Measurements from ENCODE around the gene TPCN1.

The TPCN1 gene

DNA sequence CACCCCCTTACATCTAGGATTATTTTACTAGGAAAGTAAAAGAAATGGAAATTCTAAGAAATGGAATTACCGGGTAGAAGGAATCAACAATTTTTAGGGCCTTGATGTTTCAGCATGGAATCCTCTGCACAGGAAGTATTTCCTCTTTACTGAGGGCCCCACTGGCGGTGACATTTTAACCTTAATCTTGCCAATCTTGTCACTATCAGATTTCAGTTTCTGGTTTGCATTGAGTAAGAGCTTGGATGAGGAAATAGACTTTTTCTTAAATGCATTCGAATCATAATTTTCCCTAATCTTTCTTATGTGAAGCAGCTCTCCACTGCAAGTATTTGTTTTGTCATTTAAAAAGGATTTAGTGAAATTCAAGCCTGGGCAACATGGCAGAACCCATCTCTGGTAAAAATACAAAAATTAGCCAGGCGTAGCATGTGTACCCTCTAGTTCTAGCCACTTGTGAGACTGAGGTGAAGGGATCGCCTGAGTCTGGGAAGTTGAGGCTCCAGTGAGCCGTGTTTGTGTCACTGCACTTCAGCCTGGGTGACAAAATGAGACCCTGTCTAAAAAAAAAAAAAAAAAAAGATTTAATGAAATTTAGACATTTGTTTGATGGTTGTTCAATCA is 40.7 kb downstream of the TPCN1 start:
- Histone ChIP-seq H3K36me3 (ENCODE audit: control insufficient read depth, insufficient read depth, low read length) (peaks cover 2% of the 10 kb centered on the region), H3K4me3 (ENCODE audit: low read depth, low read length) (no peak overlapping the region), H3K9me3 (ENCODE audit: control insufficient read depth, insufficient read depth, low read length) (no peaks in the 10 kb centered on the region), H3K27me3 (ENCODE audit: control insufficient read depth, insufficient read depth, low read length) (no peaks in the 10 kb centered on the region), H3K4me1 (ENCODE audit: control insufficient read depth, insufficient read depth, low read length) (peaks cover 3% of the 10 kb centered on the region), H3K9ac (ENCODE audit: low read depth, low read length) (no peak overlapping the region)

DNA sequence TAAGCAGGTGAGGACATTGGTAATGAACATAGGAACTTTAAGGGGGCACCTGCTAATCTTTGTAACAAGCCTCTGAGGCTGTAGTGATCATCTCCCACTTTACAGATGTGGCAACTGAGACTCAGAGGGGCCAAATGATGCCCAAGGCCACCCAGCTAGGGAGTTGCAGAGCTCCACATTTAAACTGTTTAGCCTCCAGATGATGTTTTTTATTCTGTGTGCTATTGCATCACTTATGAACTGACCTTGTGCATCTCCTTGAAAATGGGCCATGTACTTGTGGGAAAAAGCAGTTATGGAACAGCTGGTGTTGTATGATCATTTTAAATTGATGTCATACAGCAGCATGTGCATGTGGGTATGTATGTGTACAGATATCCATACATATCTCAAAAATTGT is 41.4 kb downstream of the TPCN1 start:
- Histone ChIP-seq H3K27me3 (ENCODE audit: control insufficient read depth, insufficient read depth, low read length) (no peaks in the 10 kb centered on the region), H3K36me3 (ENCODE audit: control insufficient read depth, insufficient read depth, low read length) (peaks cover 2% of the 10 kb centered on the region), H3K9ac (ENCODE audit: low read depth, low read length) (no peak overlapping the region), H3K9me3 (ENCODE audit: control insufficient read depth, insufficient read depth, low read length) (no peaks in the 10 kb centered on the region), H3K4me3 (ENCODE audit: low read depth, low read length) (no peak overlapping the region), H3K4me1 (ENCODE audit: control insufficient read depth, insufficient read depth, low read length) (peaks cover 3% of the 10 kb centered on the region)

DNA sequence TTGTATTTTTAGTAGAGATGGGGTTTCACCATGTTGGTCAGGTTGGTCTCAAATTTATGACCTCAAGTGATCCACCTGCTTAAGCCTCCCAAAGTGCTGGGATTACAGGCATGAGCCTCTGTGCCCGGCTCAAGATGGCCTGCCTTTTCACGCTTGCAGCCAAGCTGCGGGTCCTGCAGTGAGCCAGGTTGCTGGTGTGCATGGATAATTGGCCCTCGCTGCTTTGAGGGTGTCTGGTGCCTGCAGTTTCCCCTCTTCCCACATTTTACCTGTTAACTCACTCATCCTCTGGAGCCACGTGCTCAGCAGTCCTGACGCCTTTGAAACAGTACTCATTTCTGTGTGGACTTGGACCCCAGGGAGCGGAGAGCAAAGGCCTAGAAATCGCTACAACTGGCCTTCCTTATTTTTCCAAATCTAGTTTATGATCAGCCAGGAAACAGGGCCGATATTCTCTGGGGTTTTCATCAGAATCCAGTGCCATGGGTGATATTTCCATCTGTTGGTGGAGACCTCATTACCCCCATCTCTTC is 42.2 kb downstream of the TPCN1 start:
- no peaks in the 10 kb centered on the region for H3K9me3 ChIP-seq (ENCODE audit: control insufficient read depth, insufficient read depth, low read length)
- no peak overlapping the region for H3K9ac ChIP-seq (ENCODE audit: low read depth, low read length)
- H3K27me3 ChIP-seq (ENCODE audit: control insufficient read depth, insufficient read depth, low read length): no peaks in the 10 kb centered on the region
- H3K4me1 ChIP-seq (ENCODE audit: control insufficient read depth, insufficient read depth, low read length): peaks cover 3% of the 10 kb centered on the region
- H3K4me3 ChIP-seq (ENCODE audit: low read depth, low read length): no peak overlapping the region
- peaks cover 6% of the 10 kb centered on the region for H3K36me3 ChIP-seq (ENCODE audit: control insufficient read depth, insufficient read depth, low read length)

DNA sequence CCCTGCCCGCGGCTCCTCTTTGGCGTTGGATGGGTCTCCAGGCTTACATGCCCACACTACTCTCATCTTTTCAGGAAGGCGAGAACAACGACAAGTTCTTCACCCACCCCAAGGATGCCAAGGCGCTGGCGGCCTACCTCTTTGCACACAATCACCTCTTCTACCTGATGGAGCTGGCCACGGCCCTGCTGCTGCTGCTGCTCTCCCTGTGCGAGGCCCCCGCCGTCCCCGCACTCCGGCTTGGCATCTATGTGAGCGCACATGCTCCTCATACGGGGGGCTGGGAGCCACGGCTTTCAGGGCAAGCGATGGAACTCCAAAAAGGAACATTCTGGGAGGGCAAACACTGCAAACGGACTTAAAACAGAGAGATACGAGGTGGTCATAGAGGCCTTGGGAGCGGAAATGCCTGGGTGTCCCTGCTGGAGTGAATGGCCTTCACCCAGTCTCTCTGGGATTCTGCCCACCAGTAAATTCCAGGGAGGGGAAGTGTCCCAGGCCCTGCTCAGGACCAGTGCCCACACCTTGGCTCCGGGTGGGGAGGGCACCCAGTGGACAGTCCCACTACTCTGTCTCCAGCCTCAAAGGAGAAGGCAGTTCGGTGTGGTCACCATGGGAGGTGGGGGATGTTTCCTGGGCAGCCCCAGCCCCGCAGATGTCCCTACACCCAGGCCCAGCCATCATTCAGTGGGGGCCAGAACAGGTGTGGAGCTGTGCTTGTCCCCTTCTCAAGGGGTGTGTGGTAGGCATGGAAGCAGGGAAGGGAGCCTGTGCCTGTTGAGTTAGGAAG is 45.0 kb downstream of the TPCN1 start:
- H3K36me3 ChIP-seq (ENCODE audit: control insufficient read depth, insufficient read depth, low read length): peaks cover 6% of the 10 kb centered on the region

DNA sequence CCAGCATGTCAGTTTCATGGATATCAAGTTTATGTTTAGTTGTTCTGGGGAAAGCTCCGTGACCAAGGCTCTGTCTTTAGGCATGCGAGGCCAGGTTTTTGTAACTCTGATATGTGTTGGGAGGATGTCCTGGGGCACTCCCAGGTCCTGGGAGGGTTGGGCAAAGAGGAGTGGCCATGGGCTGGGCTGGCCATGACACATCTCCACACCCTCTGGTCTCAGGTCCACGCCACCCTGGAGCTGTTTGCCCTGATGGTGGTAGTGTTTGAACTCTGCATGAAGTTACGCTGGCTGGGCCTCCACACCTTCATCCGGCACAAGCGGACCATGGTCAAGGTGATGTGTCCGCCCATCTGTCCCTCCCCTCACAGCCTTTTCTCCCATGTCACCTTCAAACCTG is 46.4 kb downstream of the TPCN1 start:
- no peak overlapping the region for H3K4me3 ChIP-seq (ENCODE audit: low read depth, low read length)
- H3K36me3 ChIP-seq (ENCODE audit: control insufficient read depth, insufficient read depth, low read length): peaks cover 6% of the 10 kb centered on the region
- no peaks in the 10 kb centered on the region for H3K27me3 ChIP-seq (ENCODE audit: control insufficient read depth, insufficient read depth, low read length)
- H3K9ac ChIP-seq (ENCODE audit: low read depth, low read length): no peak overlapping the region
- H3K4me1 ChIP-seq (ENCODE audit: control insufficient read depth, insufficient read depth, low read length): no peaks in the 10 kb centered on the region
- no peaks in the 10 kb centered on the region for H3K9me3 ChIP-seq (ENCODE audit: control insufficient read depth, insufficient read depth, low read length)

More for the DNA sequence above, 45.0 kb downstream of the TPCN1 start:
- Histone ChIP-seq H3K4me3 (ENCODE audit: low read depth, low read length) (no peak overlapping the region), H3K9me3 (ENCODE audit: control insufficient read depth, insufficient read depth, low read length) (no peaks in the 10 kb centered on the region), H3K9ac (ENCODE audit: low read depth, low read length) (no peak overlapping the region), H3K27me3 (ENCODE audit: control insufficient read depth, insufficient read depth, low read length) (no peaks in the 10 kb centered on the region), H3K4me1 (ENCODE audit: control insufficient read depth, insufficient read depth, low read length) (no peaks in the 10 kb centered on the region)

DNA sequence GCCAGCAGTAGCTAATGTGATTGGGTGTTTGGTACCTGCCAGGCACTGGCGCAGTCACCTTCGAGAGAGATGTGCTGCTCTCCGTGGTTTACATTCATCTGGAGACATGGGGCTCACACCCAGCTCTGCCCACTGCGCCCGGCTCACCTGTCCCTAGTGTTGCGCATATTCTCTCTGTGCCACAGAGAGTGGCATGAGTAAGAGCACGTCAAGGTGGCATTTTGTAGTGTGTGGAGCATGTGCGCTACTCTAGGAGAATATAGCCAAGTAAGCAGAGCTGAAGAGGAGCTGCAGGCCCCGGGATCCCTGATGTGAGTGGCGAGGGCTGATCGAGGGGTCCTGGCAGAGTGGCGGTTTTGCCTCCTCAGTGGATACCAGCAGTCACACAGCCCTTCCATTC is 46.9 kb downstream of the TPCN1 start:
- Histone ChIP-seq H3K4me3 (ENCODE audit: low read depth, low read length) (no peak overlapping the region), H3K36me3 (ENCODE audit: control insufficient read depth, insufficient read depth, low read length) (peaks cover 8% of the 10 kb centered on the region), H3K27me3 (ENCODE audit: control insufficient read depth, insufficient read depth, low read length) (no peaks in the 10 kb centered on the region), H3K4me1 (ENCODE audit: control insufficient read depth, insufficient read depth, low read length) (no peaks in the 10 kb centered on the region), H3K9ac (ENCODE audit: low read depth, low read length) (no peak overlapping the region), H3K9me3 (ENCODE audit: control insufficient read depth, insufficient read depth, low read length) (no peaks in the 10 kb centered on the region)

DNA sequence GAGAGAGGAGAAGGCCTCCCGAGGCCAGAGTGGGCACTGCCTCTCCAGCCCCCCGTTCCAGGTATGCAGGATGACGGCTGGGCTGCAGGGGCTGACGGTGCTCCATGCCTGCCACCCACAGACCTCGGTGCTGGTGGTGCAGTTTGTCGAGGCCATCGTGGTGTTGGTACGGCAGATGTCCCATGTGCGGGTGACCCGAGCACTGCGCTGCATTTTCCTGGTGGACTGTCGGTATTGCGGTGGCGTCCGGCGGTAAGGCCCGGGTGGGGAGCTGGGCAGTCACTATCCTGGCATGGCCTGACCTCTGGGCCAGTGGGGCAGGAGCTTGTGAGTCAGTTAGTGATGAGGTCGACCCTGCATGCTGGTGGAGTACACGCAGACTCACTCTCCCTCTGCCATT is 47.4 kb downstream of the TPCN1 start:
- no peak overlapping the region for H3K4me3 ChIP-seq (ENCODE audit: low read depth, low read length)
- no peak overlapping the region for H3K9ac ChIP-seq (ENCODE audit: low read depth, low read length)
- H3K4me1 ChIP-seq (ENCODE audit: control insufficient read depth, insufficient read depth, low read length): no peaks in the 10 kb centered on the region
- H3K36me3 ChIP-seq (ENCODE audit: control insufficient read depth, insufficient read depth, low read length): peaks cover 6% of the 10 kb centered on the region
- H3K27me3 ChIP-seq (ENCODE audit: control insufficient read depth, insufficient read depth, low read length): no peaks in the 10 kb centered on the region
- no peaks in the 10 kb centered on the region for H3K9me3 ChIP-seq (ENCODE audit: control insufficient read depth, insufficient read depth, low read length)

DNA sequence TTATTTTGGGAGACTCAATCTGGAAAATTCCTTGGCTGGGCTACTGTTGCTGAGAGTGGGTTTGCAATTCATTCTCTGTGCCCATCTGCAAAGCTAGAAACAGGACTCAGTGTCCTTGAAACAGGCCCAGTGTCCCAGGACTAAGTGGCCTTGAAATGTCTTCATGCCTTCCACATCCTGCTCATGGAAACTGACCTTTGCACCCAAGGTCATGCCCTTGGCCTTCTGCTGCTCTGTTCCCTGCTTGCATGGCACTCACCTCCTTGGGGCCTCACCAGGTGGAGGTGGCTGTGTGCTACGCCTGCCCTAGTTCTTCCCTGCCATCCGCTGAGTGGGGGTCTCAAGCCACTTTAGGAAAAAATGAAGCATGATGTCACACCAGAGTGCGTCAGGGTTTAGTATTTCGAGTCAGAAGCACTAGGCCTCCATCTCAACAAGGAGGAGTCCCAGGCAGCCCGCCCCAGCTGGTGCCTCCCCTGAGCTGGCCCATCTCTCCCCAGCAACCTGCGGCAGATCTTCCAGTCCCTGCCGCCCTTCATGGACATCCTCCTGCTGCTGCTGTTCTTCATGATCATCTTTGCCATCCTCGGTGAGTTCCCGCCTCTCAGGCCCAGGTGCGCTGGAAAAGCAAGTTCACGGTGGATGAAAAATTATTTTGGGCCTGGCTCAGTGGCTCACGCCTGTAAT is 48.1 kb downstream of the TPCN1 start:
- H3K36me3 ChIP-seq (ENCODE audit: control insufficient read depth, insufficient read depth, low read length): peaks cover 6% of the 10 kb centered on the region
- no peaks in the 10 kb centered on the region for H3K27me3 ChIP-seq (ENCODE audit: control insufficient read depth, insufficient read depth, low read length)
- no peak overlapping the region for H3K4me3 ChIP-seq (ENCODE audit: low read depth, low read length)
- H3K9me3 ChIP-seq (ENCODE audit: control insufficient read depth, insufficient read depth, low read length): no peaks in the 10 kb centered on the region
- no peaks in the 10 kb centered on the region for H3K4me1 ChIP-seq (ENCODE audit: control insufficient read depth, insufficient read depth, low read length)
- H3K9ac ChIP-seq (ENCODE audit: low read depth, low read length): no peak overlapping the region

DNA sequence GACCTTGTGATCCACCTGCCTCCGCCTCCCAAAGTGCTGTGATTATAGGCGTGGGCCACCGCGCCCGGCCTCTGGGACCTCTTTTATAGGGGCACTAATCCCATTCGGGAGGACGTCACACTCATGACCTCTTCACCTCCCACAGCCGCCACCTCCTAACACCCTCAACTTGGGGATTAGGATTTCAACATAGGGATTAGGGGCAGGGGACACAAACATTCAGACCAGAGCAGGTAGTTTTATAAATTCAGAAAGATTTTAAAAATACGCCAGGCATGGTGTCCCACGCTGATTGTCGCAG is 49.4 kb downstream of the TPCN1 start:
- Histone ChIP-seq H3K9me3 (ENCODE audit: control insufficient read depth, insufficient read depth, low read length) (no peaks in the 10 kb centered on the region), H3K27me3 (ENCODE audit: control insufficient read depth, insufficient read depth, low read length) (no peaks in the 10 kb centered on the region), H3K9ac (ENCODE audit: low read depth, low read length) (no peak overlapping the region), H3K4me3 (ENCODE audit: low read depth, low read length) (no peak overlapping the region), H3K4me1 (ENCODE audit: control insufficient read depth, insufficient read depth, low read length) (no peaks in the 10 kb centered on the region), H3K36me3 (ENCODE audit: control insufficient read depth, insufficient read depth, low read length) (peaks cover 6% of the 10 kb centered on the region)

DNA sequence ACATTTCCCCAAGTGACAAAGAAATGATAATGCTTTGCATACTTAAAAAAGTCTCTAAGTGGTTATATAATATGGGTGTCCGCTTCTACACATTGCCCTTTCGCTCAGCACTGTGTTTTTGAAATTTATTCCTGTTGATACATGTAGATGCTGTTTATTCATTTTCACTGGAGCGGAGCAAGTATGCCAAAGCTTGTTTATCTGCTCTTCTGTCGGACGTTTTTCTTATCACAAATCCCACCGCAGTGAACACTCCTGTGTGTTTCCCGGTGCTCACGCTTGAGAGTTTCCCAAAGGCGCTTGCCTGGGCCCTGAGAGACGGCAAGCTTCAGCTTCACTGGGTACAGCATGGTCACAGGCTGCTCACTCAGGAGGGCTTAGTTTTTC is 50.2 kb downstream of the TPCN1 start:
- H3K4me3 ChIP-seq (ENCODE audit: low read depth, low read length): no peak overlapping the region
- H3K36me3 ChIP-seq (ENCODE audit: control insufficient read depth, insufficient read depth, low read length): peaks cover 9% of the 10 kb centered on the region
- no peaks in the 10 kb centered on the region for H3K4me1 ChIP-seq (ENCODE audit: control insufficient read depth, insufficient read depth, low read length)
- no peaks in the 10 kb centered on the region for H3K9me3 ChIP-seq (ENCODE audit: control insufficient read depth, insufficient read depth, low read length)
- H3K9ac ChIP-seq (ENCODE audit: low read depth, low read length): no peak overlapping the region
- no peaks in the 10 kb centered on the region for H3K27me3 ChIP-seq (ENCODE audit: control insufficient read depth, insufficient read depth, low read length)

DNA sequence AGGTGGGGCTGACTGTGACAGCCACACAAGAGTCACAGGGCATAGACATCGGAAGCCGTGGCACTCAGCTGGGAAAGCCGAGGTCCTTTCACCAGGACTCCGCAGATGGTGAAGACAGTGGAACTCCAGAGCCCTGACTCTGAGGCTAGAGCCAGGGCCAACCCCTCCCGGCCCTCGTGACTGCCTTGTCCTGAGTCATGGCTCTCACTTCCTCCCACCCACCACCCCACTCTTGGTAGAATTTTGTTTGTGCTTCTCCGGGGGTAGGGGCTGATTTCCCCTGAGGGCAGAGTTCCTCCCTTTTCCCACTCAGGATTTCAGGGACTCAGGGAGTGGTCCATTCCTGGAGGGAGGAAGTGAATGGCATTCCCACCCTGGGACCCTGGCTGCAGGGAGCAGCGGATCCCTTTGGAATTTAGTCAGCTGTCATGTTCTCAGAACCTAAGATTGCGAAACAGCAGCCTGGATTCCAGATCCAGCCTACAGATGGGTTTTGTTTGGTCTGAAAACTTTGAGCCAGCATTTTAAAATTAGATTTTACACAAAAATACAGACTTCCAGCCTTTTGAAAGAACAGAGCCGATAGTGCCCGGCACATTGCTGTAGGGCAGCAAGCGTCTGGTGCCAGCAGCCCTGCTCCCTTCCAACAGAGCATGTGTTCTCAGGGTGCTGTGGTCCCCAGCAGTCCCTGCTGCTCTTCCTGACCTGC is 50.7 kb downstream of the TPCN1 start:
- no peaks in the 10 kb centered on the region for H3K4me1 ChIP-seq (ENCODE audit: control insufficient read depth, insufficient read depth, low read length)
- H3K27me3 ChIP-seq (ENCODE audit: control insufficient read depth, insufficient read depth, low read length): no peaks in the 10 kb centered on the region
- H3K9ac ChIP-seq (ENCODE audit: low read depth, low read length): no peak overlapping the region
- no peaks in the 10 kb centered on the region for H3K9me3 ChIP-seq (ENCODE audit: control insufficient read depth, insufficient read depth, low read length)
- H3K36me3 ChIP-seq (ENCODE audit: control insufficient read depth, insufficient read depth, low read length): peaks cover 9% of the 10 kb centered on the region
- H3K4me3 ChIP-seq (ENCODE audit: low read depth, low read length): no peak overlapping the region
